ENCODE measurements around the gene DZIP3.

DNA sequence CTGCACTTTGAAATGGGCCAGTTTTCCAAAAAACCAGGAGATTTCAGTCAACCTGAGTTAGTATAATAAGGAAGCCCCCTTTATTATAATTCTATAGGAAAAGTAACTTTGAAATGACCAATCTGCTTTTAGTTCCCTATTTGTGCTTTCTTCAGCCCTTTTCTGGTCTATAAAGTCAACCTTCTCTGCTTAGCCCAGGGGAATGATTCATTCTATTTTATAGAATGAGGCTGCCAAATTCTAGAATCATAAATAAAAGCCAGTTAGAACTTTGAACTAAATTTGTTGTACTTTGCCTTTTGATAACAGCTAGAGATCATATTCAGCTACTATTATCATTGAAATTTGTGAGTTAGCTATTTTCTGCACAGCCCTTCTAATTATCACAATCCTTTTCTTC lies 25.0 kb upstream of the DZIP3 start:
- no peak for TF ChIP-seq EZH2 (IDR thresholded peaks at IDR 0.05; ENCODE audit: insufficient read depth, poor library complexity, severe bottlenecking)
- no peak for TF ChIP-seq EZH2phosphoT487 (IDR thresholded peaks at IDR 0.05; ENCODE audit: insufficient read depth, low read depth)

All from GM23248 (cell line).